ENCODE measurements around the gene FAAH. TPM values are rescaled to one million over a fixed set of nuclear protein-coding genes. Genes with fewer than 3 reads are reported as not detected.

FAAH gene
- total RNA-seq, 1 donor from 2014 or later: 13.9 TPM

DNA sequence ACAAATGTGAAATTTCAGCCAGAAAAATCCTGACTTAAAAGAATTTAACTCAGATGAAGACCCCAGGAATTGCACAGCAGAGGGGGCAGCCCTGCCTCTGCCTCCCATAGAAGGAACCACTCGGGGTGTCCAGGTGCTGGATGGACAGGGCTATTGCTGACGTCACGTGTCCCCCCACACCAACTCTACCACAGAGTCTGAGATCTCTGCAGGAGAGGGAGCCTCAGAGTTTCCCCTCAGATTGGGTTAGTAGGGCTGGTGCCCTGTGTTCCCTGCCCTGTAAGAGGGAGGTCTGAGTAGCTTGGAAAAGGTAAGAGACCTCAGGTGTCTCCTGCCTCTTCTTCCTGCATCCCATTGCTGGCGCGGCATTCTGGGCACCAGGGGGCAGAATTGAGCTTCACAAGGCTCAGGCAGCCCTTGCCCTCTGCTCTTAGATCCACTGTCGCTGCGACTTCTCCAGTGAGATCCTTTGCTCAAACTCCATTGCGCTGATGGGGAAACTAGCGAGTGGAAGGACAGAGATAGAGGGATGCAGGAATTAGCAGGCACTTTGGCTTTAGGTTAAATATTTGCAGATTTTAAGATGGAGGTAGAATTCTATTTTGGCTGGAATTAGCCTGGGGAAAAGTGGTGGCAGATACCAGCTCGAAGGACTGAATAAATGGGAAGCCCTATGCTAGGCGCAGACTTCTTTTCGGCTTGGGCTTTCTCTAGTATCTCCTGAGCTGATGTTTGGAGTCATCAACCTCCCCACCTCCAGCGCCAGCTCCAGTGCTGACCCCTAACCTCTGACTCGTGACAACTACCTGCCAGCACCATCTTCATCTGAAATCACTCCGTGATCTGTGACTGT is 52.8 kb downstream of the FAAH start:
- Histone ChIP-seq H3K4me3 (no peak overlapping the region), H3K9ac (no peak overlapping the region), H3K9me3 (ENCODE audit: low read depth) (no peaks in the 10 kb centered on the region), H3K4me1 (peaks cover 10% of the 10 kb centered on the region), H3K27me3 (peaks cover 92% of the 10 kb centered on the region), H4K20me1 (ENCODE audit: low read depth) (peaks cover 62% of the 10 kb centered on the region), H3F3A (ENCODE audit: low read depth) (peaks cover 17% of the 10 kb centered on the region), H3K79me2 (ENCODE audit: low read depth) (no peaks in the 10 kb centered on the region), H2AFZ (replicated peaks) (no peak overlapping the region), H3K36me3 (no peaks in the 10 kb centered on the region), H3K27ac (no peak overlapping the region), H3K4me2 (no peak overlapping the region)
- peaks cover 28% of the 10 kb centered on the region for H3K4me1 Mint-ChIP-seq
- peaks cover 58% of the 10 kb centered on the region for H3K27me3 Mint-ChIP-seq (ENCODE audit: insufficient read depth, low read depth)
- no peak overlapping the region for H3K27ac Mint-ChIP-seq
- TF ChIP-seq EZH2phosphoT487 (IDR thresholded peaks at IDR 0.05) (peak; percentile 82), EZH2 (IDR thresholded peaks at IDR 0.05) (peak; percentile 64)
- TF ChIP-seq, protein P1, sequence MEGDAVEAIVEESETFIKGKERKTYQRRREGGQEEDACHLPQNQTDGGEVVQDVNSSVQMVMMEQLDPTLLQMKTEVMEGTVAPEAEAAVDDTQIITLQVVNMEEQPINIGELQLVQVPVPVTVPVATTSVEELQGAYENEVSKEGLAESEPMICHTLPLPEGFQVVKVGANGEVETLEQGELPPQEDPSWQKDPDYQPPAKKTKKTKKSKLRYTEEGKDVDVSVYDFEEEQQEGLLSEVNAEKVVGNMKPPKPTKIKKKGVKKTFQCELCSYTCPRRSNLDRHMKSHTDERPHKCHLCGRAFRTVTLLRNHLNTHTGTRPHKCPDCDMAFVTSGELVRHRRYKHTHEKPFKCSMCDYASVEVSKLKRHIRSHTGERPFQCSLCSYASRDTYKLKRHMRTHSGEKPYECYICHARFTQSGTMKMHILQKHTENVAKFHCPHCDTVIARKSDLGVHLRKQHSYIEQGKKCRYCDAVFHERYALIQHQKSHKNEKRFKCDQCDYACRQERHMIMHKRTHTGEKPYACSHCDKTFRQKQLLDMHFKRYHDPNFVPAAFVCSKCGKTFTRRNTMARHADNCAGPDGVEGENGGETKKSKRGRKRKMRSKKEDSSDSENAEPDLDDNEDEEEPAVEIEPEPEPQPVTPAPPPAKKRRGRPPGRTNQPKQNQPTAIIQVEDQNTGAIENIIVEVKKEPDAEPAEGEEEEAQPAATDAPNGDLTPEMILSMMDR (IDR thresholded peaks at IDR 0.05): peak; percentile 99
- peak; percentile 92 for DNase-seq (ENCODE audit: low spot score)
- peaks cover 1% of the 10 kb centered on the region for H3K9me3 Mint-ChIP-seq
- H3K36me3 Mint-ChIP-seq: no peaks in the 10 kb centered on the region
- H3K4me3 Mint-ChIP-seq: peak overlapping the region; percentile 57

- H3K27ac ChIP-seq: no peak overlapping the region
- H3K36me3 ChIP-seq: no peaks in the 10 kb centered on the region
- peak overlapping the region; percentile 87 for H3K4me2 ChIP-seq
- peaks cover 10% of the 10 kb centered on the region for H3F3A ChIP-seq (ENCODE audit: low read depth)
- peaks cover 67% of the 10 kb centered on the region for H4K20me1 ChIP-seq (ENCODE audit: low read depth)
- H3K9me3 ChIP-seq (ENCODE audit: low read depth): no peaks in the 10 kb centered on the region
- no peak for DNase-seq (ENCODE audit: low spot score)
- Mint-ChIP-seq H3K4me1 (peaks cover 23% of the 10 kb centered on the region), H3K27me3 (ENCODE audit: insufficient read depth, low read depth) (peaks cover 59% of the 10 kb centered on the region), H3K36me3 (no peaks in the 10 kb centered on the region), H3K4me3 (peak overlapping the region; percentile 57), H3K9me3 (peaks cover 2% of the 10 kb centered on the region), H3K27ac (no peak overlapping the region)
- TF ChIP-seq EZH2phosphoT487 (IDR thresholded peaks at IDR 0.05): peak; percentile 82
- TF ChIP-seq EZH2 (IDR thresholded peaks at IDR 0.05): peak; percentile 79
- TF ChIP-seq, protein P1 (IDR thresholded peaks at IDR 0.05): no peak
- no peak overlapping the region for H3K9ac ChIP-seq
- H3K4me3 ChIP-seq: peak overlapping the region; percentile 45
- no peak overlapping the region for H2AFZ ChIP-seq (replicated peaks)
- peaks cover 100% of the 10 kb centered on the region for H3K27me3 ChIP-seq
- H3K79me2 ChIP-seq (ENCODE audit: low read depth): no peaks in the 10 kb centered on the region
- H3K4me1 ChIP-seq: peaks cover 10% of the 10 kb centered on the region
Measured at GRCh38 chr1:46447499-46448108, 53.5 kb downstream of the FAAH start.

- Histone ChIP-seq H3F3A (ENCODE audit: low read depth) (peaks cover 6% of the 10 kb centered on the region), H3K36me3 (no peaks in the 10 kb centered on the region), H3K4me1 (peaks cover 10% of the 10 kb centered on the region), H3K9ac (no peak overlapping the region), H4K20me1 (ENCODE audit: low read depth) (peaks cover 72% of the 10 kb centered on the region), H3K4me2 (peak overlapping the region; percentile 87), H3K27ac (no peak overlapping the region), H2AFZ (replicated peaks) (no peak overlapping the region), H3K79me2 (ENCODE audit: low read depth) (no peaks in the 10 kb centered on the region), H3K4me3 (peak overlapping the region; percentile 45), H3K27me3 (peaks cover 100% of the 10 kb centered on the region), H3K9me3 (ENCODE audit: low read depth) (no peaks in the 10 kb centered on the region)
- no peak overlapping the region for H3K27ac Mint-ChIP-seq
- H3K36me3 Mint-ChIP-seq: no peaks in the 10 kb centered on the region
- peaks cover 63% of the 10 kb centered on the region for H3K27me3 Mint-ChIP-seq (ENCODE audit: insufficient read depth, low read depth)
- peaks cover 23% of the 10 kb centered on the region for H3K4me1 Mint-ChIP-seq
- H3K9me3 Mint-ChIP-seq: peaks cover 2% of the 10 kb centered on the region
- peak overlapping the region; percentile 79 for H3K4me3 Mint-ChIP-seq
- TF ChIP-seq EZH2phosphoT487 (IDR thresholded peaks at IDR 0.05) (peak; percentile 94), EZH2 (IDR thresholded peaks at IDR 0.05) (peak; percentile 99)
- TF ChIP-seq, protein P1 (IDR thresholded peaks at IDR 0.05): no peak
- DNase-seq (ENCODE audit: low spot score): peak; percentile 60
Measured at GRCh38 chr1:46448109-46448911, 54.2 kb downstream of the FAAH start.

All from neural progenitor cell (in vitro differentiated cells).